ENCODE measurements around the gene AKT3. TPM values are rescaled to one million over a fixed set of nuclear protein-coding genes. Genes with fewer than 3 reads are reported as not detected.

Gene AKT3
- total RNA-seq, 2 experiments from 2014 or later = 63.3 to 78.2 TPM

GRCh38 chr1:243549791-243550190 lies 300.3 kb downstream of the AKT3 start:
- POLR2A ChIA-PET = interaction anchor here (0.6 kb wide), 1 partner anchor 371 kb away, joined by 3 read pairs; no protein-coding TSS in a partner anchor
- H3K27me3 Mint-ChIP-seq = no peaks in the 10 kb centered on the region

GRCh38 chr1:243549108-243549507 lies 300.9 kb downstream of the AKT3 start:
- Mint-ChIP-seq H3K4me3 (no peak overlapping the region), H3K27me3 (no peaks in the 10 kb centered on the region), H3K4me1 (peaks cover 4% of the 10 kb centered on the region), H3K27ac (no peak overlapping the region), H3K9me3 (peaks cover 2% of the 10 kb centered on the region), H3K36me3 (peaks cover 9% of the 10 kb centered on the region)
- DNase-seq = no peak
- POLR2A ChIA-PET = no interaction called here
- ATAC-seq (ENCODE audit: low read depth) = no peak

More at GRCh38 chr1:243549791-243550190, 300.3 kb downstream of the AKT3 start:
- peaks cover 4% of the 10 kb centered on the region for H3K4me1 Mint-ChIP-seq
- peaks cover 2% of the 10 kb centered on the region for H3K9me3 Mint-ChIP-seq
- H3K36me3 Mint-ChIP-seq = peaks cover 9% of the 10 kb centered on the region
- no peak for DNase-seq
- ATAC-seq (ENCODE audit: low read depth) = no peak
- no peak overlapping the region for H3K27ac Mint-ChIP-seq
- no peak overlapping the region for H3K4me3 Mint-ChIP-seq

- peaks cover 14% of the 10 kb centered on the region for H3K36me3 Mint-ChIP-seq
- no peak for DNase-seq
- no peak for ATAC-seq (ENCODE audit: low read depth)
- no peak overlapping the region for H3K4me3 Mint-ChIP-seq
- POLR2A ChIA-PET = no interaction called here
- H3K27me3 Mint-ChIP-seq = no peaks in the 10 kb centered on the region
- no peak overlapping the region for H3K27ac Mint-ChIP-seq
- H3K9me3 Mint-ChIP-seq = peaks cover 2% of the 10 kb centered on the region
- peaks cover 4% of the 10 kb centered on the region for H3K4me1 Mint-ChIP-seq
Measured at GRCh38 chr1:243548516-243548915, 301.5 kb downstream of the AKT3 start.

GRCh38 chr1:243547891-243548290 lies 302.2 kb downstream of the AKT3 start:
- H3K27me3 Mint-ChIP-seq = no peaks in the 10 kb centered on the region
- POLR2A ChIA-PET = no interaction called here
- H3K4me1 Mint-ChIP-seq = peaks cover 4% of the 10 kb centered on the region
- ATAC-seq (ENCODE audit: low read depth) (no peak), DNase-seq (no peak)
- peaks cover 2% of the 10 kb centered on the region for H3K9me3 Mint-ChIP-seq
- H3K4me3 Mint-ChIP-seq = no peak overlapping the region
- H3K36me3 Mint-ChIP-seq = peaks cover 16% of the 10 kb centered on the region
- no peak overlapping the region for H3K27ac Mint-ChIP-seq

GRCh38 chr1:243546457-243546856 lies 303.6 kb downstream of the AKT3 start:
- Mint-ChIP-seq H3K27ac (no peak overlapping the region), H3K27me3 (no peaks in the 10 kb centered on the region), H3K4me1 (peaks cover 4% of the 10 kb centered on the region), H3K36me3 (peaks cover 18% of the 10 kb centered on the region), H3K9me3 (peaks cover 2% of the 10 kb centered on the region), H3K4me3 (no peak overlapping the region)
- DNase-seq = no peak
- POLR2A ChIA-PET = no interaction called here
- no peak for ATAC-seq (ENCODE audit: low read depth)

GRCh38 chr1:243543501-243543900 lies 306.5 kb downstream of the AKT3 start:
- Mint-ChIP-seq H3K27me3 (no peaks in the 10 kb centered on the region), H3K4me1 (no peaks in the 10 kb centered on the region), H3K9me3 (peaks cover 2% of the 10 kb centered on the region), H3K36me3 (peaks cover 17% of the 10 kb centered on the region), H3K27ac (no peak overlapping the region), H3K4me3 (no peak overlapping the region)
- no peak for ATAC-seq (ENCODE audit: low read depth)
- POLR2A ChIA-PET = no interaction called here
- DNase-seq = no peak

- Mint-ChIP-seq H3K9me3 (peaks cover 2% of the 10 kb centered on the region), H3K36me3 (peaks cover 19% of the 10 kb centered on the region), H3K4me1 (no peaks in the 10 kb centered on the region), H3K4me3 (no peak overlapping the region), H3K27me3 (no peaks in the 10 kb centered on the region), H3K27ac (no peak overlapping the region)
- no peak for ATAC-seq (ENCODE audit: low read depth)
- POLR2A ChIA-PET = no interaction called here
- no peak for DNase-seq
Measured at GRCh38 chr1:243542739-243543415, 307.2 kb downstream of the AKT3 start.

GRCh38 chr1:243539636-243540035 lies 310.4 kb downstream of the AKT3 start:
- Mint-ChIP-seq H3K4me3 (no peak overlapping the region), H3K27ac (no peak overlapping the region), H3K36me3 (peaks cover 24% of the 10 kb centered on the region), H3K9me3 (peaks cover 3% of the 10 kb centered on the region), H3K27me3 (no peaks in the 10 kb centered on the region), H3K4me1 (no peaks in the 10 kb centered on the region)
- ATAC-seq (ENCODE audit: low read depth) (no peak), DNase-seq (no peak)
- POLR2A ChIA-PET = no interaction called here

- DNase-seq (no peak), ATAC-seq (ENCODE audit: low read depth) (no peak)
- Mint-ChIP-seq H3K27me3 (no peaks in the 10 kb centered on the region), H3K4me1 (no peaks in the 10 kb centered on the region), H3K27ac (no peak overlapping the region), H3K4me3 (no peak overlapping the region), H3K36me3 (peaks cover 21% of the 10 kb centered on the region), H3K9me3 (peaks cover 3% of the 10 kb centered on the region)
- POLR2A ChIA-PET = no interaction called here
Measured at GRCh38 chr1:243535014-243535413, 315.0 kb downstream of the AKT3 start.

GRCh38 chr1:243529512-243529911 lies 320.5 kb downstream of the AKT3 start:
- Mint-ChIP-seq H3K36me3 (peaks cover 7% of the 10 kb centered on the region), H3K4me3 (no peak overlapping the region), H3K4me1 (peaks cover 3% of the 10 kb centered on the region), H3K27me3 (no peaks in the 10 kb centered on the region), H3K9me3 (no peaks in the 10 kb centered on the region), H3K27ac (no peak overlapping the region)
- no peak for DNase-seq
- no peak for ATAC-seq (ENCODE audit: low read depth)
- POLR2A ChIA-PET = no interaction called here

- peaks cover 4% of the 10 kb centered on the region for H3K36me3 Mint-ChIP-seq
- no peaks in the 10 kb centered on the region for H3K9me3 Mint-ChIP-seq
- H3K27ac Mint-ChIP-seq = no peak overlapping the region
- DNase-seq (no peak), ATAC-seq (ENCODE audit: low read depth) (no peak)
- H3K27me3 Mint-ChIP-seq = no peaks in the 10 kb centered on the region
- no peak overlapping the region for H3K4me3 Mint-ChIP-seq
- H3K4me1 Mint-ChIP-seq = peaks cover 4% of the 10 kb centered on the region
- POLR2A ChIA-PET = no interaction called here
Measured at GRCh38 chr1:243528459-243529121, 321.5 kb downstream of the AKT3 start.

- H3K4me1 Mint-ChIP-seq = peaks cover 4% of the 10 kb centered on the region
- H3K27ac Mint-ChIP-seq = no peak overlapping the region
- H3K36me3 Mint-ChIP-seq = peaks cover 2% of the 10 kb centered on the region
- no peak for DNase-seq
- no peaks in the 10 kb centered on the region for H3K9me3 Mint-ChIP-seq
- POLR2A ChIA-PET = no interaction called here
- H3K27me3 Mint-ChIP-seq = no peaks in the 10 kb centered on the region
- ATAC-seq (ENCODE audit: low read depth) = no peak
- H3K4me3 Mint-ChIP-seq = no peak overlapping the region
Measured at GRCh38 chr1:243526180-243526579, 323.9 kb downstream of the AKT3 start.

- POLR2A ChIA-PET = no interaction called here
- Mint-ChIP-seq H3K27ac (no peak overlapping the region), H3K4me3 (no peak overlapping the region), H3K4me1 (peaks cover 4% of the 10 kb centered on the region), H3K36me3 (no peaks in the 10 kb centered on the region), H3K27me3 (no peaks in the 10 kb centered on the region), H3K9me3 (no peaks in the 10 kb centered on the region)
- DNase-seq = no peak
- ATAC-seq (ENCODE audit: low read depth) = no peak
Measured at GRCh38 chr1:243525085-243525487, 325.0 kb downstream of the AKT3 start.

GRCh38 chr1:243523766-243524165 lies 326.3 kb downstream of the AKT3 start:
- POLR2A ChIA-PET = no interaction called here
- Mint-ChIP-seq H3K27ac (no peak overlapping the region), H3K4me3 (no peak overlapping the region), H3K27me3 (no peaks in the 10 kb centered on the region), H3K36me3 (no peaks in the 10 kb centered on the region), H3K9me3 (no peaks in the 10 kb centered on the region), H3K4me1 (peaks cover 4% of the 10 kb centered on the region)
- ATAC-seq (ENCODE audit: low read depth) (no peak), DNase-seq (no peak)
